H1 (cell line): ENCODE data around the gene TIMM8B. TPM values are rescaled to one million over a fixed set of nuclear protein-coding genes. Genes with fewer than 3 reads are reported as not detected.

Experiments used
- CTCF ChIA-PET: fragments of 300-600 bp; sonication (Branson Sonifier 250); formaldehyde crosslinking; loops from one replicate; lab custom pipeline; 2021; ENCODE audit not compliant: partially characterized antibody; lab: Charles Lee
- POLR2A ChIA-PET: fragments of 300-600 bp; sonication (Branson Sonifier 250); formaldehyde crosslinking; loops from one replicate; lab custom pipeline; 2021; ENCODE audit warnings: inconsistent platforms; ENCODE audit not compliant: partially characterized antibody; lab: Charles Lee
- DNase-seq, 2 experiments: peaks; one replicate each; pipeline versions ENCODE4 v3.0.0 to v3.0.0-alpha.2; 2010 to 2022; ENCODE audit warnings: low spot score in 2 of 2, low read depth in 1 of 2, mixed read lengths in 1 of 2
- FAIRE-seq: peaks from 2 replicates; lab custom pipeline; 2011; peaks lifted over from hg19 to GRCh38; lab: Jason Lieb, UNC
- H2AFZ ChIP-seq: 2 replicates; pipeline ENCODE4 v1.8.1; 2012; ENCODE audit warnings: low read length, inconsistent platforms
- H2AK5ac ChIP-seq: 2 replicates; pipeline ENCODE4 v1.6.1; 2013; ENCODE audit warnings: low read depth, low read length
- H2BK120ac ChIP-seq: replicated peaks from 2 replicates; pipeline ENCODE3; 2013; ENCODE audit warnings: low read depth, low read length, inconsistent platforms
- H2BK12ac ChIP-seq: 2 replicates; pipeline ENCODE4 v1.6.1; 2013; ENCODE audit warnings: low read depth, low read length
- H2BK15ac ChIP-seq: 2 replicates; pipeline ENCODE4 v1.6.1; 2013; ENCODE audit warnings: low read length
- H2BK20ac ChIP-seq: 2 replicates; pipeline ENCODE4 v1.6.1; 2013; ENCODE audit warnings: low read length
- H2BK5ac ChIP-seq: 2 replicates; pipeline ENCODE4 v1.6.1; 2013; ENCODE audit warnings: low read depth, low read length
- H3K14ac ChIP-seq: 2 replicates; pipeline ENCODE4 v1.6.1; 2013; ENCODE audit warnings: inconsistent platforms; ENCODE audit not compliant: insufficient read length
- H3K18ac ChIP-seq: 2 replicates; pipeline ENCODE4 v1.6.1; 2013; ENCODE audit warnings: low read length; ENCODE audit errors: extremely low read depth
- H3K23ac ChIP-seq: 2 replicates; pipeline ENCODE4 v1.6.1; 2013; ENCODE audit warnings: inconsistent platforms; ENCODE audit not compliant: insufficient read length
- H3K23me2 ChIP-seq: 2 replicates; pipeline ENCODE4 v1.6.1; 2013; ENCODE audit warnings: low read depth, low read length
- H3K27ac ChIP-seq: 2 replicates; pipeline ENCODE4 v1.6.1; 2011; ENCODE audit warnings: low read depth, low read length, inconsistent platforms
- H3K27me3 ChIP-seq, 4 experiments: replicated peaks in 1 of 4; 1 replicate in 1 of 4; 2 replicates in 3 of 4; pipeline versions ENCODE4 v1.6.1 to v1.8.1; 2011 to 2013; ENCODE audit warnings: low read length in 3 of 4, mild to moderate bottlenecking in 3 of 4, inconsistent platforms in 2 of 4, mixed read lengths in 2 of 4, moderate library complexity in 1 of 4; ENCODE audit not compliant: control insufficient read depth in 3 of 4, insufficient read depth in 3 of 4; ENCODE audit errors: extremely low read depth in 1 of 4
- H3K36me3 ChIP-seq, 4 experiments: 2 replicates each; pipeline versions ENCODE4 v1.6.1 to v1.8.1; 2011 to 2013; ENCODE audit warnings: mild to moderate bottlenecking in 4 of 4, low read length in 3 of 4, moderate library complexity in 2 of 4, control low read depth in 1 of 4, inconsistent platforms in 1 of 4; ENCODE audit not compliant: insufficient read depth in 4 of 4, control insufficient read depth in 2 of 4
- H3K4ac ChIP-seq: replicated peaks from 2 replicates; pipeline ENCODE3; 2013; ENCODE audit warnings: low read length, low read depth, mixed read lengths, inconsistent platforms; ENCODE audit not compliant: insufficient read length
- H3K4me1 ChIP-seq, 4 experiments: replicated peaks in 1 of 4; 1 replicate in 1 of 4; 2 replicates in 3 of 4; pipeline versions ENCODE4 v1.6.1 to v1.8.1; 2011 to 2013; ENCODE audit warnings: low read length in 3 of 4, inconsistent platforms in 2 of 4, mixed read lengths in 1 of 4; ENCODE audit not compliant: insufficient read depth in 4 of 4, control insufficient read depth in 3 of 4
- H3K4me2 ChIP-seq, 2 experiments: 2 replicates each; pipeline versions ENCODE4 v1.6.1 to v1.8.1; 2011 to 2013; ENCODE audit warnings: low read depth in 2 of 2, low read length in 2 of 2, control low read depth in 1 of 2, inconsistent platforms in 1 of 2, mild to moderate bottlenecking in 1 of 2; ENCODE audit not compliant: insufficient read depth in 1 of 2
- H3K4me3 ChIP-seq, 4 experiments: fragments of 200-600, 300-600 bp in 1 of 4; sonication (generic), shearing (Covaris generic), sonication (Bioruptor Twin) in 1 of 4; 2 replicates each; pipeline versions ENCODE4 v1.5.1 to v1.8.1; 2011 to 2016; ENCODE audit warnings: low read length in 4 of 4, low read depth in 3 of 4, control low read depth in 2 of 4, inconsistent platforms in 2 of 4, mild to moderate bottlenecking in 2 of 4, mixed read lengths in 1 of 4, moderate library complexity in 1 of 4; ENCODE audit not compliant: insufficient read depth in 2 of 4; ENCODE audit errors: extremely low read depth in 1 of 4
- H3K56ac ChIP-seq: replicated peaks from 2 replicates; pipeline ENCODE3; 2013; ENCODE audit warnings: low read depth, mild to moderate bottlenecking, mixed read lengths, low read length, inconsistent platforms; ENCODE audit not compliant: insufficient read length
- H3K79me1 ChIP-seq: 2 replicates; pipeline ENCODE4 v1.6.1; 2013; ENCODE audit warnings: low read depth, low read length, control low read depth
- H3K79me2 ChIP-seq, 2 experiments: 2 replicates each; pipeline versions ENCODE4 v1.6.1 to v1.8.1; 2012 to 2013; ENCODE audit warnings: low read length in 2 of 2, mild to moderate bottlenecking in 2 of 2, inconsistent platforms in 1 of 2; ENCODE audit not compliant: insufficient read depth in 2 of 2, control insufficient read depth in 1 of 2
- H3K9ac ChIP-seq, 4 experiments: replicated peaks in 1 of 4; 1 replicate in 1 of 4; 2 replicates in 3 of 4; pipeline versions ENCODE4 v1.6.1 to v1.8.1; 2011 to 2013; ENCODE audit warnings: low read depth in 3 of 4, low read length in 3 of 4, control low read depth in 2 of 4, mild to moderate bottlenecking in 2 of 4, moderate library complexity in 2 of 4, inconsistent platforms in 1 of 4; ENCODE audit errors: extremely low read depth in 1 of 4
- H3K9me3 ChIP-seq, 2 experiments: 2 replicates each; pipeline versions ENCODE4 v1.6.1 to v1.8.1; 2012 to 2013; ENCODE audit warnings: mild to moderate bottlenecking in 2 of 2, moderate library complexity in 2 of 2, control low read depth in 1 of 2, inconsistent platforms in 1 of 2, low read depth in 1 of 2, low read length in 1 of 2, mixed read lengths in 1 of 2; ENCODE audit not compliant: insufficient read depth in 2 of 2
- H4K20me1 ChIP-seq, 2 experiments: replicated peaks in 1 of 2; 2 replicates each; pipeline versions ENCODE3 to v1.8.1; 2011 to 2013; ENCODE audit warnings: inconsistent platforms in 2 of 2, low read length in 2 of 2, mild to moderate bottlenecking in 1 of 2; ENCODE audit not compliant: insufficient read depth in 2 of 2, control insufficient read depth in 1 of 2
- H4K5ac ChIP-seq: 2 replicates; pipeline ENCODE4 v1.6.1; 2013; ENCODE audit warnings: low read length, low read depth, mixed read lengths, inconsistent platforms; ENCODE audit not compliant: insufficient read length
- H4K8ac ChIP-seq: 2 replicates; pipeline ENCODE4 v1.8.0; 2013; ENCODE audit warnings: mild to moderate bottlenecking, moderate library complexity, low read length, inconsistent platforms; ENCODE audit not compliant: insufficient read depth; ENCODE audit errors: extremely low read depth
- H4K91ac ChIP-seq: replicated peaks from 2 replicates; pipeline ENCODE3; 2013; ENCODE audit warnings: low read length, mixed read lengths, inconsistent platforms; ENCODE audit not compliant: insufficient read length
- ATF2 ChIP-seq: IDR thresholded peaks from 2 replicates; pipeline ENCODE4 v1.6.1; 2012; ENCODE audit warnings: low read length, inconsistent platforms
- BACH1 ChIP-seq: IDR thresholded peaks from 2 replicates; pipeline ENCODE4 v1.6.1; 2012; ENCODE audit warnings: low read length, improper control_type of control experiment
- BCL11A ChIP-seq, 2 experiments: IDR thresholded peaks; one replicate each; pipeline ENCODE4 v1.6.1; 2011; ENCODE audit warnings: low read depth in 2 of 2, low read length in 2 of 2, mild to moderate bottlenecking in 2 of 2
- CTBP2 ChIP-seq: IDR thresholded peaks from 2 replicates; pipeline ENCODE4 v1.7.0; 2011; ENCODE audit warnings: borderline replicate concordance, mild to moderate bottlenecking, moderate library complexity, mixed read lengths, low read length; ENCODE audit not compliant: insufficient read depth, insufficient read length
- FOSL1 ChIP-seq: IDR thresholded peaks from 2 replicates; pipeline ENCODE4 v1.6.1; 2011; ENCODE audit warnings: mild to moderate bottlenecking, low read depth, low read length, moderate library complexity; ENCODE audit not compliant: insufficient read depth
- NANOG ChIP-seq: IDR thresholded peaks from 2 replicates; pipeline ENCODE4 v1.6.1; 2011; ENCODE audit warnings: low read length, low read depth, mild to moderate bottlenecking, inconsistent platforms; ENCODE audit not compliant: insufficient read depth, poor library complexity, severe bottlenecking
- PHF8 ChIP-seq: fragments of 200-600 bp; sonication (generic); conservative IDR thresholded peaks from 2 replicates; pipeline ENCODE4 v1.7.1; 2012; ENCODE audit warnings: low read depth, mild to moderate bottlenecking, inconsistent platforms, low read length, moderate library complexity
- RNF2 ChIP-seq: fragments of 200-900, 300-1000 bp; sonication (generic); IDR thresholded peaks from 2 replicates; pipeline ENCODE4 v1.7.1; 2016; ENCODE audit warnings: borderline replicate concordance, low read depth, mild to moderate bottlenecking, antibody characterized with exemption, low read length; ENCODE audit not compliant: poor library complexity, severe bottlenecking; ENCODE audit errors: missing control alignments
- SIX5 ChIP-seq: IDR thresholded peaks from 2 replicates; pipeline ENCODE4 v1.6.1; 2011; ENCODE audit warnings: mild to moderate bottlenecking, low read depth, low read length
- TAF1 ChIP-seq: IDR thresholded peaks from 2 replicates; pipeline ENCODE4 v1.6.1; 2011; ENCODE audit warnings: mild to moderate bottlenecking, low read depth, low read length
- TCF12 ChIP-seq: IDR thresholded peaks from 2 replicates; pipeline ENCODE4 v1.6.1; 2011; ENCODE audit warnings: low read depth, mild to moderate bottlenecking, low read length
- ZNF274 ChIP-seq: IDR thresholded peaks from 2 replicates; pipeline ENCODE4 v1.7.0; 2012; ENCODE audit warnings: low read length, borderline replicate concordance; ENCODE audit errors: extremely low read depth
- WGBS, 2 experiments: shearing (Covaris generic) in 1 of 2; methylation state at CpG; one replicate each; pipeline versions ENCODE4 v1.1.6 to v1.1.7; 2013 to 2015; ENCODE audit warnings: low lambda C conversion rate in 2 of 2, mixed read lengths in 2 of 2, inconsistent platforms in 1 of 2, low coverage in 1 of 2, missing lambda C conversion rate in 1 of 2; ENCODE audit not compliant: insufficient replicate concordance in 2 of 2, insufficient coverage in 1 of 2, insufficient read length in 1 of 2; ENCODE audit errors: extremely low coverage in 1 of 2, missing lambda C conversion rate in 1 of 2; 5-methylcytosine and 5-hydroxymethylcytosine counted together
- polyA plus RNA-seq, 7 experiments: library from polyadenylated mRNA; depleted of rRNA in 3 of 7; stranded (reverse) in 5 of 7; unstranded in 2 of 7; fragments of >200 nt in 5 of 7; fragments of 200-250 nt in 2 of 7; gene quantifications; 1 replicate in 5 of 7; 2 replicates in 1 of 7; 4 replicates in 1 of 7; pipeline versions ENCODE4 v1.2.1 to v1.2.3, GENCODE V29; 2011 to 2013; ENCODE audit warnings: missing spikeins in 2 of 7, mixed read lengths in 2 of 7
- total RNA-seq: library from RNA; stranded (reverse); fragmentation: NEBNext Ultra II Directional; extraction: Animal tissue kit (Norgen Biotek cat#: 25700); gene quantifications from 2 replicates; pipeline ENCODE4 v1.2.1, GENCODE V29; 2021

TIMM8B gene
- total and polyA plus RNA-seq, 2 of the 8 experiments (the other 6 are each of a cell fraction or from before 2014, with no cell fraction given), result 93.7 to 143 TPM

GRCh38 chr11:112129656-112130055, 43.1 kb upstream of the TIMM8B start:
- DNase-seq, result no peak
- no peak for FAIRE-seq
- no peak for TF ChIP-seq NANOG
- TF ChIP-seq TCF12, result no peak
- no peak for TF ChIP-seq BACH1
- TF ChIP-seq FOSL1, result no peak
- TF ChIP-seq RNF2, result no peak
- TF ChIP-seq BCL11A (IDR thresholded peaks at IDR 0.05; ENCODE audit: low read depth in 2 of 2, low read length in 2 of 2), result no peak
- no peak for TF ChIP-seq SIX5
- TF ChIP-seq ZNF274, result no peak
- TF ChIP-seq ATF2, result no peak
- TF ChIP-seq PHF8, result no peak
- no peak for TF ChIP-seq CTBP2
- TF ChIP-seq TAF1, result no peak

More at GRCh38 chr11:112129656-112130055, 43.1 kb upstream of the TIMM8B start:
- Histone ChIP-seq H3K56ac (no peak overlapping the region), H3K79me2 (no peaks in the 10 kb centered on the region), H2BK120ac (no peak overlapping the region), H3K18ac (no peak overlapping the region), H3K9ac (no peak overlapping the region), H2AFZ (no peak overlapping the region), H3K9me3 (no peaks in the 10 kb centered on the region), H3K4me2 (no peak overlapping the region), H2AK5ac (no peak overlapping the region), H2BK12ac (no peak overlapping the region), H4K91ac (no peak overlapping the region), H3K23me2 (no peaks in the 10 kb centered on the region; the same call in 1 of the 2 replicates), H3K79me1 (no peaks in the 10 kb centered on the region), H2BK20ac (no peak overlapping the region), H2BK15ac (no peak overlapping the region), H3K36me3 (no peaks in the 10 kb centered on the region), H4K8ac (no peak overlapping the region), H3K23ac (no peak overlapping the region), H3K4me1 (no peaks in the 10 kb centered on the region), H3K27me3 (no peaks in the 10 kb centered on the region), H3K14ac (no peak overlapping the region), H3K4ac (no peak overlapping the region), H4K5ac (no peak overlapping the region), H2BK5ac (no peak overlapping the region), H3K4me3 (no peak overlapping the region), H4K20me1 (no peaks in the 10 kb centered on the region), H3K27ac (no peak overlapping the region)
- POLR2A ChIA-PET, result no interaction called here
- CTCF ChIA-PET, result interaction anchor here (0.5 to 1.7 kb wide), 4 partner anchors 17 to 1555 kb away, joined by 3 to 7 read pairs (median 4); no protein-coding TSS in a partner anchor
- 91% methylated on average over 5 of the region's 5 CpGs; no CpG with 5 or more reads in 1 of the 2 experiments for WGBS, 2 experiments
